ENCODE measurements around the gene KICS2.
"Not testable (repeated sequence)": the region's sequence is repeated elsewhere in the genome, so short reads cannot be mapped to it uniquely, and the experiment has no call there.

Gene KICS2

GRCh38 chr12:64222009-64222765, at the start of gene KICS2:
KICS2 (minus strand) TSS chr12:64222296; CDS start chr12:64222237, 59 bp downstream.
- DNase-seq, result peak; percentile 91

- no peak for DNase-seq
Observed at GRCh38 chr12:64270411-64270810, 48.3 kb upstream of the KICS2 start.

GRCh38 chr12:64269161-64269560, 47.1 kb upstream of the KICS2 start:
- DNase-seq, result no peak

GRCh38 chr12:64268409-64268808, 46.3 kb upstream of the KICS2 start:
- no peak for DNase-seq

GRCh38 chr12:64265839-64266238, 43.7 kb upstream of the KICS2 start:
- no peak for DNase-seq

GRCh38 chr12:64261813-64262212, 39.7 kb upstream of the KICS2 start:
- no peak for DNase-seq

- no peak for DNase-seq
Observed at GRCh38 chr12:64258576-64258975, 36.5 kb upstream of the KICS2 start.

GRCh38 chr12:64256166-64256800, 34.2 kb upstream of the KICS2 start:
- peak; percentile 64 for DNase-seq

- DNase-seq, result no peak
Observed at GRCh38 chr12:64255249-64255648, 33.2 kb upstream of the KICS2 start.

GRCh38 chr12:64253356-64253755, 31.3 kb upstream of the KICS2 start:
- DNase-seq, result no peak

GRCh38 chr12:64252681-64253080, 30.6 kb upstream of the KICS2 start:
- DNase-seq, result no peak

GRCh38 chr12:64243809-64244208, 21.7 kb upstream of the KICS2 start:
- DNase-seq, result no peak

- no peak for DNase-seq
Observed at GRCh38 chr12:64240781-64241180, 18.7 kb upstream of the KICS2 start.

- no peak for DNase-seq
Observed at GRCh38 chr12:64237382-64237781, 15.3 kb upstream of the KICS2 start.

- DNase-seq, result no peak
Observed at GRCh38 chr12:64236549-64236948, 14.5 kb upstream of the KICS2 start.

GRCh38 chr12:64232196-64232595, 10.1 kb upstream of the KICS2 start:
- DNase-seq, result no peak

GRCh38 chr12:64229796-64230195, 7.7 kb upstream of the KICS2 start:
- no peak for DNase-seq

GRCh38 chr12:64229240-64229639, 7.1 kb upstream of the KICS2 start:
- DNase-seq, result no peak

- no peak for DNase-seq
Observed at GRCh38 chr12:64225626-64226025, 3.5 kb upstream of the KICS2 start.

- peak; percentile 67 for DNase-seq
Observed at GRCh38 chr12:64221651-64222008, 466 bp downstream of the KICS2 start.

- DNase-seq, result no peak
Observed at GRCh38 chr12:64220046-64220445, 2.0 kb downstream of the KICS2 start.

- no peak for DNase-seq
Observed at GRCh38 chr12:64219145-64219544, 3.0 kb downstream of the KICS2 start.

- DNase-seq, result peak; percentile 17
Observed at GRCh38 chr12:64218597-64218996, 3.5 kb downstream of the KICS2 start.

GRCh38 chr12:64217643-64218042, 4.5 kb downstream of the KICS2 start:
- DNase-seq, result not testable (repeated sequence)

- no peak for DNase-seq
Observed at GRCh38 chr12:64216239-64216638, 5.9 kb downstream of the KICS2 start.

Measured in CD4-positive, alpha-beta T cell treated with Interleukin-21 for 1 hour (primary cell).